ENCODE results near the gene METRN.

GRCh38 chr16:714558-715476 lies at the start of gene METRN:
- no peak for TF ChIP-seq CTCF (IDR thresholded peaks at IDR 0.05)
- peak in 1 of 2 donors; percentile 46 for TF ChIP-seq POLR2A (IDR thresholded peaks at IDR 0.05)
